Liver (tissue), 9 donors: Measurements from ENCODE around the gene COMMD2. TPM values are rescaled to one million over a fixed set of nuclear protein-coding genes. Genes with fewer than 3 reads are reported as not detected.

Experiments used
- DNase-seq: peaks from one replicate; pipeline ENCODE4 v3.0.0-alpha.2; 2017; ENCODE audit warnings: low spot score
- H3K27ac ChIP-seq, 2 donors: one replicate each; pipeline ENCODE4 v1.7.0; 2013; ENCODE audit warnings: inconsistent platforms in 2 of 2, low read length in 2 of 2, control low read depth in 1 of 2, low read depth in 1 of 2, mild to moderate bottlenecking in 1 of 2
- H3K27me3 ChIP-seq, 4 donors: one replicate each; pipeline versions ENCODE4 v1.6.1 to v1.7.0; 2013; ENCODE audit warnings: low read length in 3 of 4, inconsistent platforms in 1 of 4, mild to moderate bottlenecking in 1 of 4, moderate library complexity in 1 of 4; ENCODE audit not compliant: control insufficient read depth in 4 of 4, insufficient read depth in 4 of 4
- H3K36me3 ChIP-seq, 4 donors: one replicate each; pipeline versions ENCODE4 v1.6.1 to v1.7.0; 2013; ENCODE audit warnings: low read length in 3 of 4, mild to moderate bottlenecking in 3 of 4, low read depth in 1 of 4, moderate library complexity in 1 of 4; ENCODE audit not compliant: control insufficient read depth in 4 of 4, insufficient read depth in 3 of 4
- H3K4me1 ChIP-seq, 4 donors: one replicate each; pipeline versions ENCODE4 v1.6.1 to v1.7.0; 2013; ENCODE audit warnings: low read length in 3 of 4, mild to moderate bottlenecking in 3 of 4, moderate library complexity in 1 of 4; ENCODE audit not compliant: control insufficient read depth in 4 of 4, insufficient read depth in 4 of 4
- H3K4me3 ChIP-seq, 3 donors: one replicate each; pipeline versions ENCODE4 v1.6.1 to v1.7.0; 2013; ENCODE audit warnings: low read length in 3 of 3, control low read depth in 1 of 3, low read depth in 1 of 3, mild to moderate bottlenecking in 1 of 3
- H3K9ac ChIP-seq, 2 donors: one replicate each; pipeline ENCODE4 v1.7.0; 2013; ENCODE audit warnings: low read length in 2 of 2, mild to moderate bottlenecking in 2 of 2, moderate library complexity in 2 of 2, control low read depth in 1 of 2, low read depth in 1 of 2
- H3K9me3 ChIP-seq, 4 donors: one replicate each; pipeline versions ENCODE4 v1.6.1 to v1.7.0; 2013; ENCODE audit warnings: low read length in 3 of 4; ENCODE audit not compliant: control insufficient read depth in 4 of 4
- EGR1 ChIP-seq, 2 donors: IDR thresholded peaks; 2 replicates each; pipeline ENCODE4 v1.6.1; 2016 to 2018; ENCODE audit warnings: antibody characterized with exemption in 2 of 2, low read depth in 2 of 2
- FOXA1 ChIP-seq: IDR thresholded peaks from 2 replicates; pipeline ENCODE4 v1.6.1; 2016; ENCODE audit warnings: antibody characterized with exemption
- FOXA2 ChIP-seq: IDR thresholded peaks from 2 replicates; pipeline ENCODE4 v1.6.1; 2016; ENCODE audit warnings: antibody characterized with exemption
- GABPA ChIP-seq, 2 donors: IDR thresholded peaks in 1 of 2; conservative IDR thresholded peaks in 1 of 2; 2 replicates each; pipeline ENCODE4 v1.6.1; 2016; ENCODE audit warnings: antibody characterized with exemption in 2 of 2, mild to moderate bottlenecking in 1 of 2, moderate library complexity in 1 of 2
- HNF4G ChIP-seq: IDR thresholded peaks from 2 replicates; pipeline ENCODE4 v1.6.1; 2016; ENCODE audit warnings: antibody characterized with exemption
- JUND ChIP-seq, 2 donors: IDR thresholded peaks; 2 replicates each; pipeline ENCODE4 v1.6.1; 2016; ENCODE audit warnings: antibody characterized with exemption in 2 of 2
- NR2F2 ChIP-seq: IDR thresholded peaks from 2 replicates; pipeline ENCODE4 v1.6.1; 2016; ENCODE audit warnings: antibody characterized with exemption
- RAD21 ChIP-seq, 2 donors: IDR thresholded peaks; 2 replicates each; pipeline ENCODE4 v1.6.1; 2016; ENCODE audit warnings: antibody characterized with exemption in 2 of 2, mild to moderate bottlenecking in 2 of 2
- RXRA ChIP-seq, 2 donors: IDR thresholded peaks; 2 replicates each; pipeline ENCODE4 v1.6.1; 2017 to 2018; ENCODE audit warnings: antibody characterized with exemption in 2 of 2, mild to moderate bottlenecking in 1 of 2
- TAF1 ChIP-seq: conservative IDR thresholded peaks from 2 replicates; pipeline ENCODE4 v1.6.1; 2016; ENCODE audit warnings: antibody characterized with exemption, mild to moderate bottlenecking
- YY1 ChIP-seq: IDR thresholded peaks from 2 replicates; pipeline ENCODE4 v1.6.1; 2016; ENCODE audit warnings: antibody characterized with exemption, mild to moderate bottlenecking
- WGBS: extraction: QIAGEN DNeasy Blood & Tissue Kit; methylation state at CpG from one replicate; pipeline ENCODE4 v1.1.7; 2013; 5-methylcytosine and 5-hydroxymethylcytosine counted together
- polyA plus RNA-seq, 2 donors: library from polyadenylated mRNA; stranded (reverse) in 1 of 2; unstranded in 1 of 2; fragments of 200-250 nt in 1 of 2; fragments of >200 nt in 1 of 2; fragmentation: Nextera tagmentation in 1 of 2; extraction: Ambion mirVana in 1 of 2; gene quantifications; one replicate each; pipeline versions ENCODE4 v1.2.1 to v1.2.3, GENCODE V29; 2013 to 2015
- total RNA-seq, 2 donors: library from RNA; depleted of rRNA; stranded (reverse); fragments of >200 nt; gene quantifications; one replicate each; pipeline ENCODE4 v1.2.3, GENCODE V29; 2014
- TF ChIP-seq, protein P1 (sequence below): IDR thresholded peaks from 2 replicates; pipeline ENCODE4 v1.6.1; 2016; ENCODE audit warnings: antibody characterized with exemption
- TF ChIP-seq, protein P2 (sequence below): fragments of 150-350 bp; IDR thresholded peaks from 2 replicates; pipeline ENCODE4 v1.5.1; 2017; ENCODE audit warnings: improper control_type of control experiment, low read depth, low read length; ENCODE audit not compliant: missing input control
- TF ChIP-seq, protein P3 (sequence below): IDR thresholded peaks from 2 replicates; pipeline ENCODE4 v1.6.1; 2016; ENCODE audit warnings: antibody characterized with exemption
- TF ChIP-seq, protein P4 (sequence below): IDR thresholded peaks from 2 replicates; pipeline ENCODE4 v1.6.1; 2016; ENCODE audit warnings: antibody characterized with exemption
- donor health status: healthy.
- donor health status: healthy.
- donor health status: healthy.
- donor health status: healthy.
- donor health status: healthy.

COMMD2 gene
- total and polyA plus RNA-seq, 4 donors = 5.8 to 15.4 (median 11.2) TPM

DNA sequence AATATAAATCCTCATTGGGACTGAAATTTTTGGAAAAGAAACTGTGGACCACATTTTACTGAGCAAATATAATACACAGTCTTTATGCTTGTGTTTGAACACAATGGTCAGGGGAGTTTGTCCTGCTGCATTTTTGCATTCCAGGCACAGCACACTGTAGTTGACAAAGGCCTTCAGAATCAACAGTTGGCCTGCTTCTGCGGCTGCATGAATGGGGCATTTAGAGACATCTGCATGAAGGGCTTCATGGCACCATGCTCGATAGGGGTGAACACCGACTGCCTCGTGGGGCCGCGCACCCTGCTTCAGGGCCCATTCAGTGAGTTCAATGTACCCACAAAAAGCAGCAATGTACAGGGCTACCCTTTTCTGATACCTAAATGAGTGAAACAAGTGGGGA, 15.4 kb upstream of the COMMD2 start:
- TF ChIP-seq FOXA1 (no peak), HNF4G (no peak), GABPA (IDR thresholded peaks at IDR 0.05 in 1 of 2, conservative IDR thresholded peaks at IDR 0.05 in 1 of 2) (no peak), JUND (IDR thresholded peaks at IDR 0.05) (no peak)
- TF ChIP-seq, protein P1, sequence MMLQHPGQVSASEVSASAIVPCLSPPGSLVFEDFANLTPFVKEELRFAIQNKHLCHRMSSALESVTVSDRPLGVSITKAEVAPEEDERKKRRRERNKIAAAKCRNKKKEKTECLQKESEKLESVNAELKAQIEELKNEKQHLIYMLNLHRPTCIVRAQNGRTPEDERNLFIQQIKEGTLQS = no peak
- no peak for DNase-seq
- WGBS = 91% methylated on average over 6 of the region's 6 CpGs
- no peak overlapping the region for H3K4me3 ChIP-seq
- no peak overlapping the region for H3K9ac ChIP-seq
- H3K27me3 ChIP-seq = no peaks in the 10 kb centered on the region
- H3K4me1 ChIP-seq = no peaks in the 10 kb centered on the region
- no peaks in the 10 kb centered on the region for H3K9me3 ChIP-seq
- H3K36me3 ChIP-seq = no peaks in the 10 kb centered on the region
- H3K27ac ChIP-seq = no peak overlapping the region

DNA sequence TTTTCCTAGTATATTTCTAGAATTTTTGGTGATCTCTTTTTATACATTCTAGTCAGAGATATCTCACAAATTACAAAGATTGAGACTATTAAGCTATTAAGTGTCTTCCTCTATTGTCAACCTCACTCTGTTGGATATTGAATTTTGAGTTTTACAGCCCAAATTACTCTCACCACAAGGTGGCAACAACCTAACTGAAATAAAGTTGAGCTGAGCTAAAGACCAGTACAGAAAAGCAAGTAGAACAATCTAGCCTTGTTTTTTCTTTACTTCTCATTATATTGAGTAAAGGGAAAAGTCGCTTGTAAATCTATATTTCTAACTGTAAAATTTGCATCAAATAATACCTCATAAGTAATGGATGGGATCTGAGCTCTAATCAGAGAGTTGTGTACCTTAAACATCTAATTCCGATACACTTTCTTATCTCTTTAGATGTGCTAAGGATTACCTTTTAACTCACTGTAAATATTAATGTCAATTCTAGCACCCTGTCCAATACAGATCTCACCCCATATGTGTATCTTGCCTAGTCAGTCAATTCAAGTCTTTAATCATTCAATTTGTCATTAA, 13.6 kb upstream of the COMMD2 start:
- H3K4me1 ChIP-seq = no peaks in the 10 kb centered on the region
- WGBS = 52% methylated on average over 2 of the region's 2 CpGs
- H3K9ac ChIP-seq = no peak overlapping the region
- TF ChIP-seq, protein P1 = no peak
- TF ChIP-seq NR2F2 = no peak
- TF ChIP-seq RXRA (IDR thresholded peaks at IDR 0.05) = no peak
- TF ChIP-seq, protein P2, sequence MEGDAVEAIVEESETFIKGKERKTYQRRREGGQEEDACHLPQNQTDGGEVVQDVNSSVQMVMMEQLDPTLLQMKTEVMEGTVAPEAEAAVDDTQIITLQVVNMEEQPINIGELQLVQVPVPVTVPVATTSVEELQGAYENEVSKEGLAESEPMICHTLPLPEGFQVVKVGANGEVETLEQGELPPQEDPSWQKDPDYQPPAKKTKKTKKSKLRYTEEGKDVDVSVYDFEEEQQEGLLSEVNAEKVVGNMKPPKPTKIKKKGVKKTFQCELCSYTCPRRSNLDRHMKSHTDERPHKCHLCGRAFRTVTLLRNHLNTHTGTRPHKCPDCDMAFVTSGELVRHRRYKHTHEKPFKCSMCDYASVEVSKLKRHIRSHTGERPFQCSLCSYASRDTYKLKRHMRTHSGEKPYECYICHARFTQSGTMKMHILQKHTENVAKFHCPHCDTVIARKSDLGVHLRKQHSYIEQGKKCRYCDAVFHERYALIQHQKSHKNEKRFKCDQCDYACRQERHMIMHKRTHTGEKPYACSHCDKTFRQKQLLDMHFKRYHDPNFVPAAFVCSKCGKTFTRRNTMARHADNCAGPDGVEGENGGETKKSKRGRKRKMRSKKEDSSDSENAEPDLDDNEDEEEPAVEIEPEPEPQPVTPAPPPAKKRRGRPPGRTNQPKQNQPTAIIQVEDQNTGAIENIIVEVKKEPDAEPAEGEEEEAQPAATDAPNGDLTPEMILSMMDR = peak; percentile 48
- no peak for TF ChIP-seq JUND (IDR thresholded peaks at IDR 0.05)
- no peak for TF ChIP-seq EGR1 (IDR thresholded peaks at IDR 0.05; ENCODE audit: low read depth in 2 of 2)
- TF ChIP-seq, protein P3, sequence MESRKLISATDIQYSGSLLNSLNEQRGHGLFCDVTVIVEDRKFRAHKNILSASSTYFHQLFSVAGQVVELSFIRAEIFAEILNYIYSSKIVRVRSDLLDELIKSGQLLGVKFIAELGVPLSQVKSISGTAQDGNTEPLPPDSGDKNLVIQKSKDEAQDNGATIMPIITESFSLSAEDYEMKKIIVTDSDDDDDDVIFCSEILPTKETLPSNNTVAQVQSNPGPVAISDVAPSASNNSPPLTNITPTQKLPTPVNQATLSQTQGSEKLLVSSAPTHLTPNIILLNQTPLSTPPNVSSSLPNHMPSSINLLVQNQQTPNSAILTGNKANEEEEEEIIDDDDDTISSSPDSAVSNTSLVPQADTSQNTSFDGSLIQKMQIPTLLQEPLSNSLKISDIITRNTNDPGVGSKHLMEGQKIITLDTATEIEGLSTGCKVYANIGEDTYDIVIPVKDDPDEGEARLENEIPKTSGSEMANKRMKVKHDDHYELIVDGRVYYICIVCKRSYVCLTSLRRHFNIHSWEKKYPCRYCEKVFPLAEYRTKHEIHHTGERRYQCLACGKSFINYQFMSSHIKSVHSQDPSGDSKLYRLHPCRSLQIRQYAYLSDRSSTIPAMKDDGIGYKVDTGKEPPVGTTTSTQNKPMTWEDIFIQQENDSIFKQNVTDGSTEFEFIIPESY = no peak
- TF ChIP-seq HNF4G = no peak
- peak; percentile 74 to 79 for TF ChIP-seq RAD21 (IDR thresholded peaks at IDR 0.05)
- no peak for TF ChIP-seq YY1
- TF ChIP-seq TAF1 = no peak
- TF ChIP-seq FOXA2 = no peak
- H3K36me3 ChIP-seq = no peaks in the 10 kb centered on the region
- no peak overlapping the region for H3K27ac ChIP-seq
- no peaks in the 10 kb centered on the region for H3K9me3 ChIP-seq
- H3K4me3 ChIP-seq = no peak overlapping the region
- no peak for DNase-seq
- H3K27me3 ChIP-seq = no peaks in the 10 kb centered on the region

DNA sequence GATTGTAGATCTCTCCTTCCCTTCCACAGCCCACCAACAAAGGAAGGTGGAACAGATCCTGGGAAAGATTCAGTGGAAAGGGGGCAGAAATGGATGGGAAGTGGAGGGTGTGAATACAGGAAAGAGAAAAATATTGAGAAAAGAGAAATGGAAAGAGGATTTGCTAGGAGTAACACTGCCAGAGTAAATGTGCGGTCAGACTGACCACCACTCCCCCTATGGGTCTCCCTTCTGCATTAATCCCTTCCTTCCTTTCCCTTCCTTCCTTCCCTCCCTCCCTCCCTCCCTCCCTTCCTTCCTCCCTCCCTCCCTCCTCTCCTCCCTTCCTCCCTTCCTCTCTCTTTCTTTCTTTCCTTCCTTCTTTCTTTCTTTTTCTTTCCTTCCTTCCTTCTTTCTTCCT, 12.0 kb upstream of the COMMD2 start:
- H3K9me3 ChIP-seq = no peaks in the 10 kb centered on the region
- no peak overlapping the region for H3K27ac ChIP-seq
- DNase-seq = no peak
- no peaks in the 10 kb centered on the region for H3K36me3 ChIP-seq
- H3K9ac ChIP-seq = no peak overlapping the region
- 55% methylated on average over 1 of the region's 1 CpG for WGBS
- no peak overlapping the region for H3K4me3 ChIP-seq
- no peaks in the 10 kb centered on the region for H3K27me3 ChIP-seq
- H3K4me1 ChIP-seq = no peaks in the 10 kb centered on the region
- TF ChIP-seq RAD21 (IDR thresholded peaks at IDR 0.05) (no peak), HNF4G (no peak), JUND (IDR thresholded peaks at IDR 0.05) (no peak), GABPA (IDR thresholded peaks at IDR 0.05 in 1 of 2, conservative IDR thresholded peaks at IDR 0.05 in 1 of 2) (no peak), TAF1 (no peak), RXRA (IDR thresholded peaks at IDR 0.05) (no peak), FOXA2 (no peak), NR2F2 (no peak), FOXA1 (no peak), YY1 (no peak), EGR1 (IDR thresholded peaks at IDR 0.05; ENCODE audit: low read depth in 2 of 2) (no peak)
- TF ChIP-seq, protein P4, sequence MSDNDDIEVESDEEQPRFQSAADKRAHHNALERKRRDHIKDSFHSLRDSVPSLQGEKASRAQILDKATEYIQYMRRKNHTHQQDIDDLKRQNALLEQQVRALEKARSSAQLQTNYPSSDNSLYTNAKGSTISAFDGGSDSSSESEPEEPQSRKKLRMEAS = no peak
- TF ChIP-seq, protein P3 = no peak
- TF ChIP-seq, protein P2 = no peak
